SU-DHL-6 (cell line): ENCODE data around the gene WWP2.
"Not testable (repeated sequence)": the region's sequence is repeated elsewhere in the genome, so short reads cannot be mapped to it uniquely, and the experiment has no call there.

Experiments
- H2AFZ ChIP-seq: fragments of 200-600 bp; sonication (generic); 2 replicates; pipeline ENCODE4 v1.6.1; 2014; ENCODE audit warnings: low read depth, mild to moderate bottlenecking, moderate library complexity, mixed read lengths, antibody characterized with exemption, low read length; ENCODE audit not compliant: severe bottlenecking
- H3F3A ChIP-seq: fragments of 200-600 bp; shearing (Covaris generic); 2 replicates; pipeline ENCODE4 v1.6.0; 2016; ENCODE audit warnings: antibody characterized with exemption, mild to moderate bottlenecking; ENCODE audit not compliant: insufficient read depth
- H3K27ac ChIP-seq: fragments of 200-600 bp; sonication (generic); 2 replicates; pipeline ENCODE4 v1.5.1; 2016; ENCODE audit warnings: low read depth, mild to moderate bottlenecking, low read length, moderate library complexity, mixed read lengths
- H3K27me3 ChIP-seq: fragments of 200-600 bp; sonication (generic), shearing (Covaris generic); 2 replicates; pipeline ENCODE4 v1.6.0; 2014; ENCODE audit warnings: mild to moderate bottlenecking, low read length
- H3K36me3 ChIP-seq: fragments of 200-600 bp; sonication (generic); 2 replicates; pipeline ENCODE4 v1.6.1; 2014; ENCODE audit warnings: mild to moderate bottlenecking, low read length, mixed read lengths
- H3K4me2 ChIP-seq: fragments of 300-600, 200-600 bp; shearing (Covaris generic), sonication (generic); 2 replicates; pipeline ENCODE4 v1.6.0; 2014; ENCODE audit warnings: low read length, low read depth, mild to moderate bottlenecking; ENCODE audit not compliant: poor library complexity, severe bottlenecking
- H3K4me3 ChIP-seq: fragments of 200-600 bp; sonication (generic); 2 replicates; pipeline ENCODE4 v1.5.1; 2014; ENCODE audit warnings: antibody characterized with exemption, low read length, mild to moderate bottlenecking, mixed read lengths; ENCODE audit not compliant: insufficient read depth, poor library complexity, severe bottlenecking
- H3K79me2 ChIP-seq: fragments of 200-600 bp; sonication (generic); 2 replicates; pipeline ENCODE4 v1.6.1; 2014; ENCODE audit warnings: mild to moderate bottlenecking, low read length, moderate library complexity; ENCODE audit not compliant: insufficient read depth
- H3K9ac ChIP-seq: fragments of 200-600 bp; sonication (generic); 2 replicates; pipeline ENCODE4 v1.7.0; 2014; ENCODE audit warnings: mild to moderate bottlenecking, low read length
- H3K9me2 ChIP-seq: fragments of 200-600 bp; sonication (generic); replicated peaks from 2 replicates; pipeline ENCODE4 v1.6.1; 2014; ENCODE audit warnings: low read length; ENCODE audit not compliant: insufficient read depth
- H3K9me3 ChIP-seq: fragments of 200-600 bp; sonication (generic); 2 replicates; pipeline ENCODE4 v1.6.1; 2014; ENCODE audit warnings: low read length, mixed read lengths; ENCODE audit not compliant: insufficient read depth
- H4K20me1 ChIP-seq: fragments of 200-600 bp; sonication (generic); 2 replicates; pipeline ENCODE4 v1.6.1; 2014; ENCODE audit warnings: low read depth, mild to moderate bottlenecking, antibody characterized with exemption, low read length, moderate library complexity, mixed read lengths
- EZH2phosphoT487 ChIP-seq: fragments of 200-600 bp; sonication (generic), shearing (Covaris generic); conservative IDR thresholded peaks from 2 replicates; pipeline ENCODE4 v1.6.1; 2018; ENCODE audit warnings: mild to moderate bottlenecking, antibody characterized with exemption, low read length, moderate library complexity, mixed read lengths
- TF ChIP-seq, protein P1 (sequence below): fragments of 200-600 bp; sonication (generic); IDR thresholded peaks from one replicate; pipeline ENCODE4 v1.5.1; 2017; ENCODE audit warnings: antibody characterized with exemption, mild to moderate bottlenecking, low read length, moderate library complexity; ENCODE audit not compliant: insufficient read depth, poor library complexity, severe bottlenecking

Gene WWP2

DNA sequence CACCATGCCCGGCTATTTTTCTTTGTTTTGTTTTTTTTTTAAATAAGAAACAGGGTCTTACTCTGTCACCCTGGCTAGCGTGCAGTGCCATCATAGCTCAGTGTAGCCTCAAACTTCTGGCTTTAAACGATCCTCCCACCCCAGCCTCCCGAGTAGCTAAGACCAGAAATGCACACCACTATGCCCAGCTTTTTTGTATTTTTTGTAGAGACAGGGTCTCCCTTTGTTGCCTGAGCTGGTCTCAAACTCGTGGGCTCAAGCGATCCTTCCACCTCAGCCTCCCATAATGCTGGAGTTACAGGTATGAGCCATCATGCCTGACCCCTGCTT is 59.7 kb downstream of the WWP2 start:
- Histone ChIP-seq H3K36me3 (no peaks in the 10 kb centered on the region), H3K4me2 (no peak overlapping the region), H4K20me1 (no peaks in the 10 kb centered on the region), H3F3A (no peaks in the 10 kb centered on the region), H2AFZ (no peak overlapping the region), H3K9ac (no peak overlapping the region), H3K4me3 (no peak overlapping the region), H3K9me2 (no peaks in the 10 kb centered on the region), H3K27ac (no peak overlapping the region), H3K9me3 (no peaks in the 10 kb centered on the region), H3K27me3 (no peaks in the 10 kb centered on the region), H3K79me2 (no peaks in the 10 kb centered on the region)
- TF ChIP-seq EZH2phosphoT487: no peak
- TF ChIP-seq, protein P1, sequence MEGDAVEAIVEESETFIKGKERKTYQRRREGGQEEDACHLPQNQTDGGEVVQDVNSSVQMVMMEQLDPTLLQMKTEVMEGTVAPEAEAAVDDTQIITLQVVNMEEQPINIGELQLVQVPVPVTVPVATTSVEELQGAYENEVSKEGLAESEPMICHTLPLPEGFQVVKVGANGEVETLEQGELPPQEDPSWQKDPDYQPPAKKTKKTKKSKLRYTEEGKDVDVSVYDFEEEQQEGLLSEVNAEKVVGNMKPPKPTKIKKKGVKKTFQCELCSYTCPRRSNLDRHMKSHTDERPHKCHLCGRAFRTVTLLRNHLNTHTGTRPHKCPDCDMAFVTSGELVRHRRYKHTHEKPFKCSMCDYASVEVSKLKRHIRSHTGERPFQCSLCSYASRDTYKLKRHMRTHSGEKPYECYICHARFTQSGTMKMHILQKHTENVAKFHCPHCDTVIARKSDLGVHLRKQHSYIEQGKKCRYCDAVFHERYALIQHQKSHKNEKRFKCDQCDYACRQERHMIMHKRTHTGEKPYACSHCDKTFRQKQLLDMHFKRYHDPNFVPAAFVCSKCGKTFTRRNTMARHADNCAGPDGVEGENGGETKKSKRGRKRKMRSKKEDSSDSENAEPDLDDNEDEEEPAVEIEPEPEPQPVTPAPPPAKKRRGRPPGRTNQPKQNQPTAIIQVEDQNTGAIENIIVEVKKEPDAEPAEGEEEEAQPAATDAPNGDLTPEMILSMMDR: no peak

DNA sequence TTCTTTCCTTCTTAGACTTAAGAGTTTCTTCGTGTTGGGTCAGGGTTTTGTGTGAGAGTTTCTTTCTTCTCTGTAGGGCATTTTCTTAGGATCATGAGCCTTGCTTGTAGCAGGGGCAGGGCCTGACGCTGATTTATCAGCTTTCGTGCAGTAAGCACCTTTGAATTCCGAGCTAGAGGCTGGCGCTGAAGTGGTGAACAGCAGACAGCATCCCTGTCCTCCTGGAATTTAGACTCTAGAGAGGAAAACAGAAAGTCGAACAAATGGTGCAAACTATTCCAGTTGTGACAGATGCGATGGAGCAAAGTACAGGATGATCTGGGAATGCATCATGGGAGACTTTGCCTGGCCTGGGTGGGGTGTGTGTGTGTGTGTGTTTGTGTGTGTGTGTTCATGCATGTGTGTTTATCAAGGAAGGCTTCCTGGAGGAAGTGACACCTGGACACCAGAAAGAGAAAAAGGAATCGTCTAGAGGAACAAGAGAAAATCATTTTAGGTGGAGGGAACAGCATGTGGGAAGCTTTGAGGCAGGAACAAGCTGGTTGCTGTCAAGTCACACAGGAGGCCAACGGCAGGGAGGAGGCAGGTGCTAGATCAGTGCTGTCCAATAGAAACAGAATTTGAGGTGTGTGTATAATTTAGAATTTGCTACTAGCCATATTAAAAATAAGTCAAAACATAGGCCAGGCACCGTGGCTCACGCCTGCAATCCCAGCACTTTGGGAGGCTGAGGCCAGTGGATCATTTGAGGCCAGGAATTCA is 60.2 kb downstream of the WWP2 start:
- Histone ChIP-seq H3K27me3 (no peaks in the 10 kb centered on the region), H3K79me2 (no peaks in the 10 kb centered on the region), H4K20me1 (no peaks in the 10 kb centered on the region), H3K27ac (no peak overlapping the region), H3F3A (no peaks in the 10 kb centered on the region), H3K36me3 (no peaks in the 10 kb centered on the region), H3K9ac (no peak overlapping the region), H2AFZ (no peak overlapping the region), H3K9me2 (no peaks in the 10 kb centered on the region), H3K4me2 (no peak overlapping the region), H3K4me3 (no peak overlapping the region), H3K9me3 (no peaks in the 10 kb centered on the region)
- TF ChIP-seq EZH2phosphoT487: no peak
- TF ChIP-seq, protein P1: no peak

DNA sequence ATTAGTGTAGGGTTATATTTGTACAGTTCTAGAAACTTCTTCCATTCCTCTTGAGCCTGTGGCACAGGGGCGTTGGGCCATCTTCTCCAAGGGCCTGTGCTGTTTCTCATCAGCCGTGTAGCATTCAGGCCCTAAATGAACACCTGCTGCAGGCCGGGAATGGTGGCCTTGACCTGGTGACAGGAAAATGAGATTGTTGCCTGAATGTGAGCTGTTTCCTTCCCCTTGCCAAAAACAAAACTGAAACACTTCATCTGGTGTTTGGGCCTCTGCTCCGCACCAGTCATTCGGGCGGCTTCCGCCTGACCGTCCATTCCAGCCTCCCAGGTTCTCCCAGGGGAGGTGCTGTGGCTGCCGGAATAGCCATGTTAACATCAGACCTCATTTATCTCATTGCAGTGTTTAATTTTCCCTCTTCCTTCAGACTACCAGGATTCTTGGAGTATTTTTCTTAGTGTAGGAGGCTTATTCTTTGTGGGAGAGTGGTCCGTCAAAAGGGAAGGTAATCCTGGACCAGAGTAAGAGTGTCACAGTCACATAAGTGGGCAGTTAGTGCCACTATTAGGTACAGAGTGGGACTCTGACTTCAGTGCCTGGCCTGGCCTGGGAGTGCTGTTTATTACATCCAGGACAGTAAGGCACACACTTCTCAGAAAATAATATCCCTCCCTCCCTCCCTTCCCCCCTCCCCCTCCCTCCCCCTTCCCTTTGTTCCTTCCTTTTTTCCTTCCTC is 61.9 kb downstream of the WWP2 start:
- H4K20me1 ChIP-seq: no peaks in the 10 kb centered on the region
- H3K79me2 ChIP-seq: no peaks in the 10 kb centered on the region
- H3K27ac ChIP-seq: no peak overlapping the region
- H3K4me2 ChIP-seq: no peak overlapping the region
- H3K27me3 ChIP-seq: no peaks in the 10 kb centered on the region
- TF ChIP-seq, protein P1: no peak
- TF ChIP-seq EZH2phosphoT487: no peak
- no peak overlapping the region for H3K4me3 ChIP-seq
- no peak overlapping the region for H2AFZ ChIP-seq
- no peaks in the 10 kb centered on the region for H3K36me3 ChIP-seq
- H3K9me3 ChIP-seq: no peaks in the 10 kb centered on the region
- no peaks in the 10 kb centered on the region for H3K9me2 ChIP-seq
- no peak overlapping the region for H3K9ac ChIP-seq
- H3F3A ChIP-seq: no peaks in the 10 kb centered on the region

DNA sequence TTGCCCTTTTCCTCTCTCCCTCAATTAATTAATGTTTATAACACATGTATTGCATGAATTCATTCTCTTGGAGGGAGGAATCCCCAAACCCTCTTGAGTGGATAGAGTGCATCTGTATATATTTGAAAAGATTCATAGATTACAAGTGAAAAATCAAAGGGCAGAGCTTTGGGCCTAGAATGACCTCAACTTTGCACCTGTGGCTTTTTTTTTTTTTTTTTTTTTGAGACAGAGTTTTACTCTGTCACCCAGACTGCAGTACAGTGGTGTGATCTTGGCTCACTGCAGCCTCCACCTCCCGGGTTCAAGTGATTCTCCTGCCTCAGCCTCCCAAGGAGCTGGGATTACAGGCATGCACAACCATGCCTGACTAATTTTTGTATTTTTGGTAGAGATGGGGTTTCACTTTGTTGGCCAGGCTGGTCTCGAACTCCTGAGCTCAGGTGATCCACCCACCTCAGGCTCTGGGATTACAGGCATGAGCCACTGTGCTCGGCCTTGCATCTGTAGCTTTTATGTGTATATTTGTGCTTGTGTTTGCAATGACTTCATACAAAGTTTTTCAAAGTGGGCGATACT is 62.5 kb downstream of the WWP2 start:
- H3K4me2 ChIP-seq, H3K9me2 ChIP-seq, H3K9me3 ChIP-seq, H4K20me1 ChIP-seq, H3K4me3 ChIP-seq, H3K27me3 ChIP-seq, H3K9ac ChIP-seq, H3K79me2 ChIP-seq, H3K27ac ChIP-seq, H2AFZ ChIP-seq, H3F3A ChIP-seq, H3K36me3 ChIP-seq: not testable (repeated sequence)
